K562 (cell line): ENCODE data around the gene SPINT1. TPM values are rescaled to one million over a fixed set of nuclear protein-coding genes. Genes with fewer than 3 reads are reported as not detected.

ENCODE experiments used
- ATAC-seq: fragments of 200-7000 bp; cut with Tn5 transposase; 3 replicates; pipeline ENCODE4 v1.9.1; 2020; ENCODE audit warnings: moderate library complexity
- BruUV-seq: library from RNA; stranded (reverse); fragments of 400-500 nt; replicated peaks from 2 replicates; lab custom pipeline; 2021; lab: Mats Ljungman, UMichigan
- CTCF ChIA-PET: fragments of 300-600 bp; formaldehyde crosslinking; extraction: SDS; loops from one replicate; lab custom pipeline; 2021; ENCODE audit warnings: low intra/inter-chr PET ratio; lab: Yijun Ruan, JAX
- POLR2A ChIA-PET: fragments of 300-600, 350-650 bp; sonication (Branson Sonifier 250); formaldehyde crosslinking; extraction: SDS; loops from one replicate; lab custom pipeline; 2021; ENCODE audit warnings: antibody characterized with exemption, inconsistent platforms; lab: Yijun Ruan, JAX
- DNase-seq, 4 experiments: peaks; one replicate each; pipeline versions ENCODE4 v3.0.0 to v3.0.0-alpha.2; 2011 to 2018; ENCODE audit warnings: low spot score in 3 of 4, mixed read lengths in 3 of 4; ENCODE audit errors: extremely low read depth in 1 of 4
- FAIRE-seq: peaks from 2 replicates; lab custom pipeline; 2011; peaks lifted over from hg19 to GRCh38; lab: Jason Lieb, UNC
- H2AFZ ChIP-seq: 2 replicates; pipeline ENCODE4 v1.6.0; 2011; ENCODE audit warnings: low read depth, low read length, control low read depth, inconsistent platforms
- H3K27ac ChIP-seq: fragments of 200-600 bp; 3 replicates; pipeline ENCODE4 v1.8.0; 2011; ENCODE audit warnings: low read depth, mild to moderate bottlenecking, control low read depth, inconsistent platforms, low read length, moderate library complexity, mixed read lengths; ENCODE audit errors: extremely low read depth
- H3K27me3 ChIP-seq, 2 experiments: fragments of 300-600 bp in 1 of 2; 2 replicates in 1 of 2; 3 replicates in 1 of 2; pipeline versions ENCODE4 v1.6.0 to v1.8.0; 2011; ENCODE audit warnings: inconsistent platforms in 2 of 2, low read length in 2 of 2, mild to moderate bottlenecking in 1 of 2, mixed read lengths in 1 of 2, moderate library complexity in 1 of 2; ENCODE audit not compliant: control insufficient read depth in 2 of 2, insufficient read depth in 2 of 2
- H3K36me3 ChIP-seq: fragments of 300-600 bp; 3 replicates; pipeline ENCODE4 v1.8.0; 2011; ENCODE audit warnings: mild to moderate bottlenecking, low read length, inconsistent platforms; ENCODE audit not compliant: control insufficient read depth, insufficient read depth
- H3K4me1 ChIP-seq, 2 experiments: fragments of 200-600 bp in 1 of 2; replicated peaks in 1 of 2; 2 replicates in 1 of 2; 3 replicates in 1 of 2; pipeline versions ENCODE4 v1.5.1 to v1.8.0; 2011; ENCODE audit warnings: inconsistent platforms in 2 of 2, low read length in 2 of 2, mild to moderate bottlenecking in 1 of 2, mixed read lengths in 1 of 2, moderate library complexity in 1 of 2; ENCODE audit not compliant: control insufficient read depth in 2 of 2, insufficient read depth in 2 of 2
- H3K4me2 ChIP-seq: 2 replicates; pipeline ENCODE4 v1.6.1; 2011; ENCODE audit warnings: low read length, control low read depth, inconsistent platforms, mixed read lengths; ENCODE audit not compliant: insufficient read depth
- H3K4me3 ChIP-seq: fragments of 200-600 bp; sonication (generic), shearing (Covaris generic); 2 replicates; pipeline ENCODE4 v1.5.1; 2016; ENCODE audit warnings: control low read depth, inconsistent platforms
- H3K79me2 ChIP-seq: fragments of 200-600 bp; 3 replicates; pipeline ENCODE4 v1.8.0; 2011; ENCODE audit warnings: low read length, inconsistent platforms; ENCODE audit not compliant: control insufficient read depth, insufficient read depth
- H3K9ac ChIP-seq, 2 experiments: 2 replicates each; pipeline versions ENCODE4 v1.6.0 to v1.6.1; 2011; ENCODE audit warnings: low read depth in 2 of 2, low read length in 2 of 2, control low read depth in 1 of 2, inconsistent platforms in 1 of 2, mild to moderate bottlenecking in 1 of 2, mixed read lengths in 1 of 2; ENCODE audit not compliant: insufficient read depth in 1 of 2
- H3K9me1 ChIP-seq: one replicate; pipeline ENCODE4 v1.6.0; 2011; ENCODE audit warnings: inconsistent platforms, mild to moderate bottlenecking, low read length, moderate library complexity; ENCODE audit not compliant: control insufficient read depth, insufficient read depth
- H3K9me3 ChIP-seq: replicated peaks from 2 replicates; pipeline ENCODE4 v1.5.1; 2011; ENCODE audit warnings: low read depth, low read length, inconsistent platforms; ENCODE audit not compliant: control insufficient read depth, insufficient read depth
- H4K20me1 ChIP-seq: replicated peaks from 2 replicates; pipeline ENCODE4 v1.6.1; 2011; ENCODE audit warnings: low read length, inconsistent platforms, mixed read lengths; ENCODE audit not compliant: control insufficient read depth, insufficient read depth
- ATF7 ChIP-seq: fragments of 450-650 bp; IDR thresholded peaks from 2 replicates; pipeline ENCODE4 v1.7.1; 2014; ENCODE audit warnings: mild to moderate bottlenecking, moderate library complexity
- CBX5 ChIP-seq: IDR thresholded peaks from 2 replicates; pipeline ENCODE4 v1.6.1; 2014; ENCODE audit warnings: low read depth, borderline replicate concordance
- CHAMP1 ChIP-seq: fragments of 450-650 bp; IDR thresholded peaks from 2 replicates; pipeline ENCODE4 v1.6.1; 2016; ENCODE audit warnings: mild to moderate bottlenecking
- HNRNPH1 ChIP-seq: fragments of 200-400 bp; formaldehyde crosslinking; optimal IDR thresholded peaks from 2 replicates; pipeline ENCODE3; 2017; ENCODE audit warnings: low read depth, mild to moderate bottlenecking, low read length, moderate library complexity
- HNRNPK ChIP-seq: fragments of 200-400 bp; formaldehyde crosslinking; IDR thresholded peaks from one replicate; pipeline ENCODE4 v1.6.1; 2018; ENCODE audit warnings: mild to moderate bottlenecking, low read depth, low read length; ENCODE audit not compliant: poor library complexity, severe bottlenecking
- MAFK ChIP-seq: IDR thresholded peaks from 2 replicates; pipeline ENCODE4 v1.6.1; 2011; ENCODE audit warnings: low read length, improper control_type of control experiment
- NR4A1 ChIP-seq, 2 experiments: fragments of 250-450 bp in 1 of 2; fragments of 450-650 bp in 1 of 2; sonication (Bioruptor Pico) in 1 of 2; IDR thresholded peaks; 2 replicates each; pipeline versions ENCODE4 v1.4.0 to v1.6.1; 2016 to 2020; ENCODE audit warnings: mild to moderate bottlenecking in 2 of 2, missing compliant biosample characterization in 1 of 2, missing genetic modification characterization in 1 of 2, moderate library complexity in 1 of 2
- POLR3G ChIP-seq: IDR thresholded peaks from 2 replicates; pipeline ENCODE4 v1.6.1; 2011; ENCODE audit not compliant: insufficient read length, insufficient replicate concordance; ENCODE audit errors: extremely low read depth
- TRIM25 ChIP-seq: fragments of 450-650 bp; IDR thresholded peaks from 2 replicates; pipeline ENCODE4 v1.7.0; 2016; ENCODE audit warnings: borderline replicate concordance
- ZEB2 ChIP-seq: fragments of 450-650 bp; IDR thresholded peaks from 2 replicates; pipeline ENCODE4 v1.6.1; 2016
- ZNF232 ChIP-seq: sonication (generic); formaldehyde crosslinking; IDR thresholded peaks from 2 replicates; pipeline ENCODE4 v1.8.0; 2022; ENCODE audit warnings: mild to moderate bottlenecking, missing genetic modification reagents
- ZNF785 ChIP-seq: fragments of 250-450 bp; sonication (Bioruptor Pico); IDR thresholded peaks from 2 replicates; pipeline ENCODE4 v1.4.0; 2020; ENCODE audit warnings: mild to moderate bottlenecking
- WGBS: fragments of 100-300 bp; shearing (Covaris generic); methylation state at CpG from one replicate; pipeline ENCODE4 v1.1.6; 2016; ENCODE audit warnings: low coverage, mixed read lengths; ENCODE audit not compliant: insufficient coverage; ENCODE audit errors: missing lambda C conversion rate; 5-methylcytosine and 5-hydroxymethylcytosine counted together
- in situ Hi-C: fragments of 300-500 bp; cut with MboI; formaldehyde crosslinking; loops from 4 replicates; pipeline ENCODE4 v1.15.0; 2018; ENCODE audit warnings: inconsistent platforms, mixed read lengths
- intact Hi-C: fragments of 100-400 bp; cut with micrococcal nuclease; formaldehyde crosslinking; loops from 2 replicates; pipeline ENCODE4 v1.14.2; 2022
- polyA plus RNA-seq, 8 experiments: library from polyadenylated mRNA; depleted of rRNA in 4 of 8; stranded (reverse) in 5 of 8; unstranded in 3 of 8; fragments of >200 nt; fragmentation: Nextera tagmentation in 2 of 8; fragmentation: Illumina TruSeq in 1 of 8; extraction: Ambion mirVana in 2 of 8; extraction: Trizol in 1 of 8; gene quantifications; 2 replicates each; pipeline versions ENCODE4 v1.2.1 to v1.2.3, GENCODE V29; 2011 to 2014; ENCODE audit warnings: inconsistent platforms in 1 of 8, missing spikeins in 1 of 8
- total RNA-seq, 7 experiments: library from RNA; depleted of rRNA in 6 of 7; stranded (reverse); fragments of >200 nt in 6 of 7; fragmentation: Illumina TruSeq in 2 of 7; extraction: Trizol in 2 of 7; gene quantifications; 2 replicates each; pipeline versions ENCODE4 v1.2.1 to v1.2.3, GENCODE V29; 2011 to 2021; ENCODE audit warnings: low replicate concordance in 1 of 7

SPINT1 gene
- total and polyA plus RNA-seq, 9 of the 15 experiments (the other 6 are each of a cell fraction or from before 2014, with no cell fraction given) = 0.78 to 4.5 (median 1.5) TPM

- H3K9me3 ChIP-seq = no peaks in the 10 kb centered on the region
- FAIRE-seq (no peak), ATAC-seq (no peak), DNase-seq (no peak)
- in situ Hi-C loops = no loop called here
- intact Hi-C loops = no loop called here
- H3K4me3 ChIP-seq = no peak overlapping the region
- H3K79me2 ChIP-seq = peaks cover 2% of the 10 kb centered on the region
- H3K9me1 ChIP-seq = peaks cover 3% of the 10 kb centered on the region
- no peaks in the 10 kb centered on the region; a peak in 2 of 5 replicates for H3K4me1 ChIP-seq
- ChIA-PET CTCF (no interaction called here), POLR2A (interaction anchor here (0.6 to 1.4 kb wide), 3 partner anchors 16 to 58 kb away, joined by 3 to 4 read pairs (median 3); no protein-coding TSS in a partner anchor)
- no peaks in the 10 kb centered on the region for H3K27me3 ChIP-seq
- no peak overlapping the region for H3K9ac ChIP-seq
- H4K20me1 ChIP-seq = no peaks in the 10 kb centered on the region
- WGBS = 85% methylated on average over 3 of the region's 3 CpGs
- no peak overlapping the region for H3K27ac ChIP-seq
- no TSS peak for BruUV-seq
- H3K4me2 ChIP-seq = no peak overlapping the region
- no peak overlapping the region for H2AFZ ChIP-seq
- TF ChIP-seq ZNF785 (CRISPR knock-in tag) (no peak), ATF7 (no peak), CBX5 (no peak), MAFK (no peak), ZEB2 (no peak), ZNF232 (CRISPR knock-in tag) (no peak), CHAMP1 (no peak), HNRNPH1 (no peak), POLR3G (no peak), NR4A1 (CRISPR knock-in tag; IDR thresholded peaks at IDR 0.05) (no peak), NR4A1 (tag; IDR thresholded peaks at IDR 0.05) (no peak), TRIM25 (no peak), HNRNPK (no peak)
- peaks cover 15% of the 10 kb centered on the region; the same call in 2 of the 3 replicates for H3K36me3 ChIP-seq
Measured at GRCh38 chr15:40799523-40799922, 44.3 kb upstream of the SPINT1 start.
